K562 (cell line): ENCODE measurements around the gene SLC27A2. TPM values are rescaled to one million over a fixed set of nuclear protein-coding genes. Genes with fewer than 3 reads are reported as not detected.

Experiments
- CEBPG ChIP-seq, 3 experiments: fragments of 200-800 bp in 1 of 3; sonication (Bioruptor generic) in 1 of 3; sonication (generic) in 1 of 3; formaldehyde crosslinking in 1 of 3; IDR thresholded peaks in 2 of 3; conservative IDR thresholded peaks in 1 of 3; 2 replicates each; pipeline versions ENCODE4 v1.6.1 to v1.8.0; 2016 to 2022; ENCODE audit warnings: missing compliant biosample characterization in 2 of 3, missing genetic modification characterization in 2 of 3, mild to moderate bottlenecking in 1 of 3, missing genetic modification reagents in 1 of 3
- ZNF407 ChIP-seq: fragments of 450-650 bp; IDR thresholded peaks from 2 replicates; pipeline ENCODE4 v1.6.1; 2016; ENCODE audit warnings: low read depth
- polyA plus RNA-seq, 8 experiments: library from polyadenylated mRNA; depleted of rRNA in 4 of 8; stranded (reverse) in 5 of 8; unstranded in 3 of 8; fragments of >200 nt; fragmentation: Nextera tagmentation in 2 of 8; fragmentation: Illumina TruSeq in 1 of 8; extraction: Ambion mirVana in 2 of 8; extraction: Trizol in 1 of 8; gene quantifications; 2 replicates each; pipeline versions ENCODE4 v1.2.1 to v1.2.3, GENCODE V29; 2011 to 2014; ENCODE audit warnings: inconsistent platforms in 1 of 8, missing spikeins in 1 of 8
- total RNA-seq, 7 experiments: library from RNA; depleted of rRNA in 6 of 7; stranded (reverse); fragments of >200 nt in 6 of 7; fragmentation: Illumina TruSeq in 2 of 7; extraction: Trizol in 2 of 7; gene quantifications; 2 replicates each; pipeline versions ENCODE4 v1.2.1 to v1.2.3, GENCODE V29; 2011 to 2021; ENCODE audit warnings: low replicate concordance in 1 of 7

SLC27A2 gene
- total and polyA plus RNA-seq, 9 of the 15 experiments (the other 6 are each of a cell fraction or from before 2014, with no cell fraction given) = 4.9 to 38.0 (median 22.7) TPM

- TF ChIP-seq ZNF407 (no peak), CEBPG (CRISPR knock-in tag; IDR thresholded peaks at IDR 0.05) (no peak), CEBPG (tag; conservative IDR thresholded peaks at IDR 0.05 in 1 of 2, IDR thresholded peaks at IDR 0.05 in 1 of 2) (peak; percentile 30 to 37; a peak in 1 of 4 replicates)
Observed at GRCh38 chr15:50234764-50235163, 52.8 kb downstream of the SLC27A2 start (continued).
